Fibroblast of gingiva (primary cell): ENCODE data around the gene AIRE.
"Not testable (repeated sequence)": the region's sequence is repeated elsewhere in the genome, so short reads cannot be mapped to it uniquely, and the experiment has no call there.

Experiments used
- DNase-seq: peaks from one replicate; pipeline ENCODE4 v3.0.0-alpha.2; 2011; ENCODE audit warnings: low read depth

Gene AIRE

DNA sequence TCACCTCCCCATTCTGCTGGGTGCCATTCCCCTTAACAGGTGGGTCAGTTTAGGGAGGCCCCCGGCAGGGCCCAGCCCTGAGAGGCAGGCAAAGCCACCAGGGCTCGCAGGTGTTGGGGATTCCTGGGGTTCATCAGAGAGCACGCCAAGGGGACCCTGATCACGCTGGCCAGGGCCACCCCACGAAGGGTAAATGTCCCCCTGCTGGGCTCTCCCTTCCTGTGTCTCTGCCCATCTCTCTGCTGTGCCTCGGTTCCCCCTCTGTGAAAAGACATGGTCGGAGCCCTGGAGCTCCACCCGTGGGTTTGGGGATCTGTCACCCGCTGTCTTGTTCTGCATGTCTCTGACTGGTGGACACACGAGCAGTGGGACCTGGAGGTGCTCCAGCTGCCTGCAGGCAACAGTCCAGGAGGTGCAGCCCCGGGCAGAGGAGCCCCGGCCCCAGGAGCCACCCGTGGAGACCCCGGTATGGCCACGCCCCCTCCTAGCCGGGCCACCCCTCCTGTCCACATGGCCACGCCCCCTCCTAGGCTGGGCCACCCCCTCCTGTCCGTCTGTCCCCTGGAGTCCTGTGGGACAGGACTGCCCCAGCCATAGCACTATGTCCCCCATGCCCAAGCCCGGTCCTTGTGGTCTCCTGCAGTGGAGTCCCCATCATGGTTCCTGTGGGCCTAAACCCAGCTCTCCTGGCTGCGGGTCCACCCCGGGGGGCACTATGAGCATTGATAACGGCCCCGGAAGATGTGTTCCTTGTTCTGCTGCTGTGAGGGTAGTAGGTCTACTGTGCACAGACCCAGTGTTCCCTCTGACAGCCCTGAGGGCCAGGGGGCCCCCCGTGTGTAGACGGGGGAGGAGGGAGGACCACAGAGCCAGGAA lies 6.5 kb downstream of the AIRE start:
- DNase-seq, result no peak

DNA sequence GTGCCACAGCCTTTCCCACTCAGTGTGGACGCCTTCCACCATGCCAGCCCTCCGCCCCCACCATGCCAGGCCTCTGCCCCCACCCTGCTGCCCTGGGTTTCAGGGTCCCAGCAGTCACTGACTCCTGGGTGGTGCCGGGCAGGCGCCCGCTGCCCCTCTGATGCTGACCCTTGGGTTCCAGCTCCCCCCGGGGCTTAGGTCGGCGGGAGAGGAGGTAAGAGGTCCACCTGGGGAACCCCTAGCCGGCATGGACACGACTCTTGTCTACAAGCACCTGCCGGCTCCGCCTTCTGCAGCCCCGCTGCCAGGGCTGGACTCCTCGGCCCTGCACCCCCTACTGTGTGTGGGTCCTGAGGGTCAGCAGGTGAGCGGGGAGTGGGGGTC lies 7.1 kb downstream of the AIRE start:
- no peak for DNase-seq

DNA sequence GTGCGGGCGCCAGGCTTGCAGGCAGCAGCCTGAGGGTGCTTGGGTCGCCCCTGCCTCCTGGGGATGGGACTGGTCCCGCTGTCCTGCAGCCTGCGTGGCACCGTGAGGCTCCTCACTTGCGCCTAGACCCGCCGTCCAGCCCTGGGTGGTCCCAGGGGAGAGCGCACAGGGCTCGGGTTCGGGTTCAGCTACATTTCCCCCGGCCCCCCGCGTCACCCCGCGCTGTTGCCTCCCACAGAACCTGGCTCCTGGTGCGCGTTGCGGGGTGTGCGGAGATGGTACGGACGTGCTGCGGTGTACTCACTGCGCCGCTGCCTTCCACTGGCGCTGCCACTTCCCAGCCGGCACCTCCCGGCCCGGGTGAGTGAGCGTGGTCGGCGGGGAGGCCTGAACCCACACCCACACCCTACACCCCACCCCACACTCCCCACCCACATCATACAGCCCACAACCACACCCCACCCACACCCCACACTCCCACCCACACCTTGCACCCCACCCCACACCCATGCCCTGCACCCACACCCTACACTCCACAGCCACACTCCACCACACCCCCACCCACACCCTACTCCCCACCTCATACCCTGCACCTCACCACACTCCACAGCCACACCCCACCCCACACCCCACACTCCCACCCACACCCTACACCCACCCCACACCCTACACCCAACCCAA lies 8.0 kb downstream of the AIRE start:
- no peak for DNase-seq

DNA sequence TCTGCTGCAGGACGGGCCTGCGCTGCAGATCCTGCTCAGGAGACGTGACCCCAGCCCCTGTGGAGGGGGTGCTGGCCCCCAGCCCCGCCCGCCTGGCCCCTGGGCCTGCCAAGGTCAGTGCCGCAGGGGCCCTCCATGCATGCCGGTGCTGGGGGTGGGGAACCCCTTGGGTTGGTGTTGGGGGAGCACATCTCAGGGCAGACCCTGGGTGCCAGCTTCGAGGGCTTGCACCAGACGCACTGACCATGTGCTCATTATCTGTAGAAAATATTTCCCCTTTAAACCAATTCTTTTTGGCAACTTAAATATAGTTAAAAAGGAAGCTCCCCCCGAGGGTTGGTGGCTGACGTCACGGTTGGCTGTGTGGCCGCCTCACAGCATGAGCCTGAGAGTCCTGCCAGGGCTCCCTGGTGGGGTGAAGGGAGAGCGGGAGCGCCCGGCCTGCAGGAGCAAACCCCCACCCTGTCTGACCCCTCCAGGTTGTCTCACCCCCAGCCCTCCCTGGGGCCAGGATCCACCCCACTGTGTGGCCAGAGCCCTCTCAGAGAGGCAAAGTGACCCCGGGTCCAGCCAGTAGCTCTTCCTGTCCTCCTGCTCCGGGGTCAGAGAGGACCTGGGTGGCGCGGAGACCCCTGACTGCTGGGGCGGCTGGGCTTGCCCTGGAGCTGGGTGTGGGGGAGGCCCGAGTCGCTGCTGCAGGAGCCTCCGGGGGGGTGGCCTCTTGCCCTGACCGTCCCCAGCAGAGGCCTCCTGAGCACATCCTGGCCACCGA lies 8.9 kb downstream of the AIRE start:
- peak; percentile 49 for DNase-seq

DNA sequence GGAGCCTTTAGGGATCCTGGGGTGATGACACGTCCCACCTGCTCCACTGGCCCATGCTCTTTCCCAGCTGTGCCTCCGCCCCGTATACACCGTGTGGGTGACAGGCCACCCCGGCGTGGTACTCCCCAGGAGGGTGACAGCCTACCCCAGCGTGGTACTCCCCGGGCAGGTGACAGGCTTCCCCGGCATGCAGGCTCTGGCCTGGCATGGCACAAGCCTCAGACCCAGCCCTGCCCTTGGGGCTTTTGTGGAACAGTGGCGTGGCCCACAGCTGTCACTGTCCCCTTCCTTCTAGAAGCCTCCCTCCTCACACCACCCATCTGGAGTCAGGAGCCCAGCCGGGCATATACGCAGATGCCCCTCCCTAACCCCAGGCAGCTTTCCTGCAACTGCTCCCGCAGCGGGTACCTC lies 9.5 kb downstream of the AIRE start:
- no peak for DNase-seq

DNA sequence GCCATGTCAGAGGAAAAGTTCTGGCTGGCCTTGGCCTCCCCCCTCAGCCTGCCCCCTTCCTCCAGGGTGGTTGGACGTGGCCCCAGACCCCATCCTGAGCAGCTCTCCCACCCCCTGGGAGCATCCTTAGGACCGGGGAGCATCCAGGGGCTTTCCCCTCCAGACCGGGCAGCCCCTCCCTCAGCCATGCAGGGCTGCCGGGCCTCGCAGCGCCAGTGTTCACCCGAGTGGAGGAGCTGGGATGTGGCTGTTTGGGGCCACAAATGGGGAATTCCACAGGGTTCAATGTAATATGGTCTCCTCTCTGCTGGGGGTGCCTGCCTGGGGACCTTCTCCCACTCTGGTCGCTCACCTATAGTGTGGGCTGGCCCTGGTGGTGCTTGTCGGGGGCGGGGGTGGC lies 10.0 kb downstream of the AIRE start:
- no peak for DNase-seq

DNA sequence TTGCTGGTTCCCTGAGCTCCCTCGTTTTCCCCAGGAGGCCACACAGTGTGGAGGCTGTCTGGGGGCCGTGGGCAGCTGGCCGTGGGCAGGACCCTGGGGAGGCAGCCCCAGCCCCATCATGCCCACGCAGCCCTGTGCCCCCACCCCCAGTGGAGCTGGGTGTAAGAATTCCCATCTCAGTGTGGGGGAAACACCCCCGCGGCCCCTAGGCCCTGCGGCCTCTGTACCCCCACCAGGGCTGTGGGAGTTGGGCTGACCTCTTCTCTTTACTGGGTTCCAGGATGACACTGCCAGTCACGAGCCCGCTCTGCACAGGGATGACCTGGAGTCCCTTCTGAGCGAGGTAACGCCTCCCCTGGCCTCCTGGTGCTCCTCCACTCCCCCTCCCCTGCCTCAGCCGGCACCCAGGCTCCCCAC lies 10.4 kb downstream of the AIRE start:
- DNase-seq, result no peak

DNA sequence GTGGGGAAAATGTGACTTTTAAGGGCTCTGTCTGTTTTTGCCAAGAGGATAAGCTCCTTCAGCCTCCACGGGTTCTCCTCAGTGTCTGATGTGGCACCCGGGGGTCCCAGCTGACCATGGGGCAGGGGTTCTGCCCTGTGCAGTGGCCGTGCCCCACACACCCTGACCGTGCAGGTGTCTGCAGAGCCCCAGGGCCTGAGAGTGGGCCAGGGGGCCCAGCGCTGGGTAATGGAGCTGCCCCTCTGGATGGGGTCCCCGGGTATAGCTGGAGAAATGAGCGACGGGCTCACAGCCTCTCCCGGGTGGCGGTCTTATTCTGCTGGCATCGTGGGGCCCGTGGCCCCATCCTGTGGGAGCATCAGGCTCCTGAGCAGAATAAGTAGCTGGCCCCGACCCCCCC lies 11.2 kb downstream of the AIRE start:
- DNase-seq, result no peak

DNA sequence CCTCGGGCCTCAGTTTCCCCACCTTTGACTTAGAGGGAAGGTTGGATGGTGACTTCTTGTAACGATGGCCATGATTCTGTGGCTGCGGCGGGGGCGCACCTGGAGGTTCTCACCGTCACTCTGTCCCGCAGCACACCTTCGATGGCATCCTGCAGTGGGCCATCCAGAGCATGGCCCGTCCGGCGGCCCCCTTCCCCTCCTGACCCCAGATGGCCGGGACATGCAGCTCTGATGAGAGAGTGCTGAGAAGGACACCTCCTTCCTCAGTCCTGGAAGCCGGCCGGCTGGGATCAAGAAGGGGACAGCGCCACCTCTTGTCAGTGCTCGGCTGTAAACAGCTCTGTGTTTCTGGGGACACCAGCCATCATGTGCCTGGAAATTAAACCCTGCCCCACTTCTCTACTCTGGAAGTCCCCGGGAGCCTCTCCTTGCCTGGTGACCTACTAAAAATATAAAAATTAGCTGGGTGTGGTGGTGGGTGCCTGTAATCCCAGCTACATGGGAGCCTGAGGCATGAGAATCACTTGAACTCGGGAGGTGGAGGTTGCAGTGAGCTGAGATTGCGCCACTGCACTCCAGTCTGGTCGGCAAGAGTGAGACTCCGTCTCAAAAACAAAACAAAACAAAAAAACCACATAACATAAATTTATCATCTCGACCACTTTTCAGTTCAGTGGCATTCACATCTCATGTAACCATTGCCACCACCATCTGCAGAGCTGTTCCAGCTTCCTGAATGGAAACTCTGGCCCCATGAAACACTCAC lies 12.0 kb downstream of the AIRE start:
- peak; percentile 78 for DNase-seq

DNA sequence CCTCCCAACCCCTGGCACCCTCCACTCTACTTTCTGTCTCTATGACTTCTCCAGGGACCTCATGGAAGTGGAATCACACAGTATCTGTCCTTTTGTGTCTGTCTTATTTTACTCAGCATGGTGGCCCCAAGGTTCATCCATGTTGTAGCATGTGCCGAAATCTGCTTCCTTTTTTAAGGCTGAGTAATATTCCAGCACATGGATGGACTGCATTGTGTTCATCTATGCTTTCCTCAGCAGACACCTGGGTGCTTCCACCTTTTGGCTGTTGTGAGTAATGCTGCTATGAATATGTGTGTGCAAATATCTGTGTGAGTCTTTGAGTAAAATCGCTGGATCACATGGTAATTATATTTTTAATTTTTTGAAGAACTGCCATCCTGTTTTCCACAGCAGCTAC lies 12.6 kb downstream of the AIRE start:
- no peak for DNase-seq

DNA sequence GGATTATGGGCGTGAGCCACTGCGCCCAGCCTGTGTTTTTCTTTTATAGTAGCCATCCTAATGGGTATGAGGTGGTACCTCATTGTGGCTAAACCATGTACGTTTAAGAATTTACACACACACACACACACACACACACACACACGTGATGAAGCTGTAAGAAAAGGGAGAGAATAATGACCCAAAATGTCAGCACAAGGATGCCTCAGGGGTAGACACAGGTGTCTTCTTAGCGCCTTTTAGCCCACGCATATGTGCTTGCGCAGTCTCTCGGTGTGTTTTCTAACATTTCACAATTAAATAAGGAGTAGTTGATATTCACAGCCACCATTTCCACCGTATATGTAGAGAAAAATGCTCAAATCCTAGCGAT lies 13.4 kb downstream of the AIRE start:
- DNase-seq, result no peak

DNA sequence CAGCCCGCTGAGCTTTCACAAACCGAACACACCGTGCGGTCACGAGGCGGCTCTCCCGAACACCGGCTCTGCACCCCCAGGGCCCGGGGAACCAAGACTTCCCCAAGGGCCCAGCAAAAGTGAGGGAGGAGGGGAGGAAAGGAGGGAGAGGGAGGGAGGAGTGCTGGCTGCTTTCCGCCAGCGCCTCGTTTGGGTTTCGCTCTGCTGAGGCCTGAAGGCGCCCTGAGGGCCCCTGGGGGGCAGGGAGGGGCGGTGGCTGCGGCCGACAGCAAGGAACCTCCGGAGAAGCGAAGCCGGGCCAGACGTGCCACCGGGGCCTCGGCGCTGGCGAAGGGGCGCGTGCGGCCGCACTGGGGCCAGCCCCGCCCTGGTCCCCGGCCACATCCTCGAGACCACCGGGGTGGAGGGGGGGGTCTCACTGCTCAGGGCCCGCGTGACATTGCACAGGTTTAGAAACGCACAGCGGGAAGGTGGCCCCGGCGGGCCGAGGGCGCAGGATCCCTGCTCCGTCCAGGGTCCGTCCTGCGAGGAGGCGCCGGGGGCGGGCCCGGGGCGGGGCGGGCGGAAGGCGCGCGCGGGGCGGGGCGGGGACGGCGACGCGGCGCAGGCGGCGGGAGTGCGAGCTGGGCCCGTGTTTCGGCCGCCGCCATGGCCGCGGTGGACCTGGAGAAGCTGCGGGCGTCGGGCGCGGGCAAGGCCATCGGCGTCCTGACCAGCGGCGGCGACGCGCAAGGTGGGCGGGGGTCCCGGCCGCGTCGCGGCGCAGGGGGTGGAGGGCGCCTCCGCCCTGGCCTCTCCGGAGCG lies 14.0 kb downstream of the AIRE start, which contains the start of gene PFKL:
Gene PFKL (plus strand): TSS at position 596 of the 804 bp plus-strand sequence. CDS start 53 bp downstream, at position 649.
- peak; percentile 60 for DNase-seq

DNA sequence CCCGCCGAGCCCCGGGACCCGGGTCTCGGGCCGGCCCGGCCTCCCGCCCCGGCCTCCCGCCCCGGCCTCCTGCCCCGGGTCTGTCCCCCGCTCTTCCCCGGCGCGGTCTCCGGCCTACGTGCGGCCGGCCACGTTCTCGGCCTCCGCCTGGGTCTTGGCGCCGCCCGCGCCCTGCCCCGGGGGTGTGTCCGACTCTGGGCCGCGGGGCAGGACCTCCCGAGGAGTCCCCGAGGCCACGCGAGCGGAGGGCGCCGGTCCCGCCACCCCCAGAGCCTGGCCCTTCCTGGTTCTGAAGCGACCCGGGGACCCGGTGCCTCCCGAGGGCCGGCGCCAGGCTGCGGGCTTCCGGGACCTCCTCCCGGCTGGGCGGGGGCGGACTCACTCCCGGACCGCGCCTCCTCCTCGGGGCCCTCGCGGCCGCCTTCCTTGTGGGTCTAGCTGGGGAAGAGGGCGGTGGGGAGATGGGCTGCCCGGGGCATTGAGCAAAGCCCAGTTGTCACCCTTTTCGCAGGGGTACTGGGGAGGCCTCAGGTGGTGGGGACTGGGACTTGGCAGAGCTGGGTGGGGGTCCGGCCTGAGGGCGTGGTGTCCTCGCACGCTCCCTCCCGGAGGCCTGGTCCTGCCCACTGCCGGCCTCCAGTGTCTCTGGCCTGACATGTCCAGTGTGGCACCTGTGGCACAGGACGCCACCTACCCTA lies 14.7 kb downstream of the AIRE start:
- peak; percentile 51 for DNase-seq

DNA sequence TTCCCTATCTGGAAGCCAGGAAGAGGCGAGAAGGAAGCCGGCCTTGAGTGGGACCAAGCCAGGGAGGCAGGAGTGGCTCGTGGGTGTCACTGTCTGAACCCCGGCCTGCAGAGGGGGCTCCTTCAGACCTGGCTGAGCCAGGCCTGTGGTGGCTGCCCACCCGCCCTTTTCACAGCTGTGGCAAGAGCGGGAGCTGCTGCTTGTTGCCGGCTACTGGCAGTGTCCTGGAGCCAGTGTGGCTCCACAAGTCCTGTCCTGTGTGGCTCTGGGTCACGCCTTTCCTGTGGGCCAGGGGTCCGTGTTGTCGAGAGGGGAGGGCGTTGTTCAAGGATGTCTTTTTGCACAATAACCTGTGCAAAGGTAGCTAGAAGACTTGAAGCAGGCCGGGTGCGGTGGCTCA lies 15.5 kb downstream of the AIRE start:
- DNase-seq, result no peak

DNA sequence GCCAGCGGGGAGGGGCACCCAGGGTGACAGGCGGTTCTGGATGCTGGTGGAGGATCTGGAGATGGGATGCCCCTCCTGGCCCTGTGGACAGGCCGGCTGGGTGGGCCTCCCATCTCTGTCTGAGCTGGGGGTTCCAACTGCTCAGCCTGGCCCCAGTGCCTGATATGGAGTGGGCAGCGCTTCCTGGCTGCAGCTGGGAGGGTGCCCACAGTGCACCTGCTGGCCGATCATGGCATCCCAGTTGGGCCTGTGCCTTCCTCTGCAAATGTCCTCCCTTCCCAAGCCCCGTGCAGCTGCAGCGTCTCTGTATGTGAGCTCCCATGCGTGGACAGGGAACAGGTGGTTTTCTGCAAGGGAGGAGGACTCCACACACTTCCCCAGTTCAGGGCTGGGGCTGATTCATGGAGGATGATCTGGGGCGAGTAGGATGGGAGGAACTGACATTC lies 16.3 kb downstream of the AIRE start:
- DNase-seq, result no peak

DNA sequence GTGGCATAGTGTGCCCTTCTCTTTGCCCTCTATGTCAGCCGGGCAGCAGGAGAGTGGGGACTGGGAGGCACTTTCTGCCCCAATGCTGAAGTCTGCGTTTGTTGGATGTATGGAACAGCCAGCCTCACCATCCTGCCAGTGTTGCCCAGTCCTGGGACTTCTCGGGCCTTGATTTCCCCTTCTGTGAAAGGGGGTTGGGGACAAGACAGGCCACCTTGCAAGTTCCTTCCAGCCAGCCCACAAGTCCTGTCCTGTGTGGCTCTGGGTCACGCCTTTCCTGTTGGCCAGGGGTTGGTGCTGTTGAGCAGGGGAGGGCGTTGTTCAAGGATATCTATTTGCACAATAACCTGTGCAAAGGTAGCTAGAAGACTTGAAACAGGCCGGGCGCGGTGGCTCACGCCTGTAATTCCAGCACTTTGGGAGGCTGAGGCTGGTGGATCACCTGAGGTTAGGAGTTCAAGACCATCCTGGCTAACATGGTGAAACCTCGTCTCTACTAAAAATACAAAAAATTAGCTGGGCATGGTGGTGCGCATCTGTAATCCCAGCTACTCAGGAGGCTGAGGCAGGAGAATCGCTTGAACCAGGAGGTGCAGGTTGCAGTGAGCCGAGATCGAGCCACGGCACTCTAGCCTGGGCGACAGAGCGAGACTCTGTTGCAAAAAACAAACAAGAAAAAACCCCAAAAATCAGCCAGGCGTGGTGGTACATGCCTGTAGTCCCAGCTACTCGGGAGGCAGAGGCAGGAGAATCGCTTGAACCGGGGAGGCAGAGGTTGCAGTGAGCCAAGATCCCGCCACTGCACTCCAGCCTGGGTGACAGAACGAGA lies 17.1 kb downstream of the AIRE start:
- not testable (repeated sequence) for DNase-seq

DNA sequence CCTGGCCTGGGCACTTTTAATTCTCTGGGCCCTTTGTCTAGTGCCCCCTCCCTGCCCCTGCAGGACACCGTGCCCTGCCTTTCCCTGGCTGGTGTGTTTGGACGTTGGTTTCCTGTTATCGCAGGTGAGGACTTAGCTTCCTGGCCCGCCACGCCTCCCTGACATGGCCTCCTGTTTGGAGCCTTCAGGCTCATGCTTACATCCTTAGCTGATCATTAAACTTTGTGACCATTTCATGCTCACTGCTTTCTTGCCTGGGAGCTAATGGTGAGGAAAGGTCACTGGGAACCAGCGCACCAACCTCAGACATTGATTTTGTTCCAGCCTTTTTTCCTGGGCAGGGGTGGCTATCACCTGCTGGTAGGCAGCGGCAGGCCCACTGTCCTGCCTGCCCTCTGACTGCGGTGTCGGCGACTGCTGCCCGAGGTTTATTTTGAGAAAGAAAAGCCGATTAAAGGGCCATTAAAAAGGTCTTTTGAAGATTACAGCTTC lies 17.9 kb downstream of the AIRE start:
- no peak for DNase-seq

DNA sequence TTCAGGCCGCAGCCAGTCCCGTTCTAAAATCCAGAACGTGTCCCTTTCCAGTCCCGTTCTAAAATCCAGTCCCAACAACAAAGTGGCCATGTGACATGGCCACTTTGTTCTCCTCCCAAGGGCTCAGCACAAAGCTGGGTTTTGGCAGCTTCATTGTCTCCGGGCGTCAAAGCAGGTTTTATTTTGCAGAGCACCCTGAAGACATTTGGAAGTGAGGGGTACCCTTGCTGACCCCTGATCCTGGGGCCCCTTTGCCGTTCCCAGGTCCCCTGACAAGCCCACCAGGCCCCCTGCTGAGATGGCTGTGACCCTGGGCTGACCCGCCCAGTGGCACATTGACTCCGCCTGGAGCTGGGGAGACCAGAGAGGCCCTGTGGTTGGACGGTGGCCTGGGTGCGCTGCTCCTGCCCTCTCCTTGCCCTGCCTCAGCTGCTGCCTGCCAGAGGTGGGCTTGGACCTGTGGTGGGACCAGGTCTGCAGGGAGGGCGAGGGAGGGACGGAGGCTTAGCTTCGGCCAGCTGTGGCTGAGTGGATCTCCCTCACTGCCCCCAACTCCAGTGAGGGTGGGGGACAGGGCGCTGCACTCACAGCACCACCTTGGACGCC lies 18.4 kb downstream of the AIRE start:
- DNase-seq, result no peak

DNA sequence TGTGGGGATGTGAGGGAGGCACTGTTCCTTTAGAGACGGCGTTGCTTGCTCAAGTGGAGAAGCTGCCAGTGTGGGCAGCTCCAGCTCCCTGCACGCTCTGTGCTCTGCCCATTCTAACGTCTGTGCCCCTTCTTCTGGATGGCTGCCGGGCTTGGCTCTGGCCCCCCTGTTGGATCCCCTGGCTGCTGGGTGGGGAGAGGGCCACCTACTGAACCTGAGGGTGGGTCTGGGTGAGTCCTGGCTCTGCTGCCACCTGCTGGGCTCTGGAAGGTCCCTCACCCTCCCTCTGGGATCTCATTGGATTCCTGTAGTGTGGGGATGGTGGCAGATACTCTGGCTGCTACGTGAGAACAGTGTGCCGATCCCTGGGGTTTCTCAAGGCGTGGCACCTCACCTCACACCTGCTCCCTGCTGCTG lies 19.2 kb downstream of the AIRE start:
- no peak for DNase-seq
